Cardiac fibroblast (primary cell): ENCODE measurements around the gene SH3RF1.

ENCODE experiments used
- DNase-seq, 2 donors: peaks; one replicate each; pipeline versions ENCODE4 v3.0.0 to v3.0.0-alpha.2; 2010; ENCODE audit warnings: low read depth in 2 of 2
- H3K4me3 ChIP-seq, 2 donors: replicated peaks in 1 of 2; 1 replicate in 1 of 2; 2 replicates in 1 of 2; pipeline ENCODE4 v1.5.1; 2011; ENCODE audit warnings: low read depth in 2 of 2, low read length in 2 of 2, mild to moderate bottlenecking in 2 of 2, moderate library complexity in 1 of 2
- TF ChIP-seq, protein P1 (sequence below): IDR thresholded peaks from one replicate; pipeline ENCODE4 v1.5.1; 2011; ENCODE audit warnings: low read depth, mild to moderate bottlenecking, low read length, inconsistent platforms

The SH3RF1 gene

DNA sequence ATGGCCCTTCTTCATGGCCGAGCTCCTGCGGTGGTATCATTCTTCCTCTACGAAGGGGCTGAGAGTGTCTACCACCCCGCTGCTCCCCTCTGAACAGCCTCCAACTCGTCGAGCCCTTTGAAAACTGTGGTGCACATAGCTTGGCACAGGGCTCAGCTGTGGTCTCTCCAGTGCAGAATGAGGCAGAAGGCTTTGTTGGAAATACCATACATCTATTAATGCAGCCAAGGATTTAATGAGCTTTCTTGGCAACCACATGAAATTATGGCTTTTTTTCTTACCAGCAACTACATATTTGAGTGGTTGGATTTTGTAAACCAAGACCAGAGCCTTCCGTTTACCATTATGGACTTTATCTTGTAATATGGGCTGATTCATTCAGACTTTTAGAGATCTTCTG lies 199.0 kb downstream of the SH3RF1 start:
- H3K4me3 ChIP-seq, result no peak overlapping the region
- TF ChIP-seq, protein P1, sequence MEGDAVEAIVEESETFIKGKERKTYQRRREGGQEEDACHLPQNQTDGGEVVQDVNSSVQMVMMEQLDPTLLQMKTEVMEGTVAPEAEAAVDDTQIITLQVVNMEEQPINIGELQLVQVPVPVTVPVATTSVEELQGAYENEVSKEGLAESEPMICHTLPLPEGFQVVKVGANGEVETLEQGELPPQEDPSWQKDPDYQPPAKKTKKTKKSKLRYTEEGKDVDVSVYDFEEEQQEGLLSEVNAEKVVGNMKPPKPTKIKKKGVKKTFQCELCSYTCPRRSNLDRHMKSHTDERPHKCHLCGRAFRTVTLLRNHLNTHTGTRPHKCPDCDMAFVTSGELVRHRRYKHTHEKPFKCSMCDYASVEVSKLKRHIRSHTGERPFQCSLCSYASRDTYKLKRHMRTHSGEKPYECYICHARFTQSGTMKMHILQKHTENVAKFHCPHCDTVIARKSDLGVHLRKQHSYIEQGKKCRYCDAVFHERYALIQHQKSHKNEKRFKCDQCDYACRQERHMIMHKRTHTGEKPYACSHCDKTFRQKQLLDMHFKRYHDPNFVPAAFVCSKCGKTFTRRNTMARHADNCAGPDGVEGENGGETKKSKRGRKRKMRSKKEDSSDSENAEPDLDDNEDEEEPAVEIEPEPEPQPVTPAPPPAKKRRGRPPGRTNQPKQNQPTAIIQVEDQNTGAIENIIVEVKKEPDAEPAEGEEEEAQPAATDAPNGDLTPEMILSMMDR, result no peak
- DNase-seq, result no peak

DNA sequence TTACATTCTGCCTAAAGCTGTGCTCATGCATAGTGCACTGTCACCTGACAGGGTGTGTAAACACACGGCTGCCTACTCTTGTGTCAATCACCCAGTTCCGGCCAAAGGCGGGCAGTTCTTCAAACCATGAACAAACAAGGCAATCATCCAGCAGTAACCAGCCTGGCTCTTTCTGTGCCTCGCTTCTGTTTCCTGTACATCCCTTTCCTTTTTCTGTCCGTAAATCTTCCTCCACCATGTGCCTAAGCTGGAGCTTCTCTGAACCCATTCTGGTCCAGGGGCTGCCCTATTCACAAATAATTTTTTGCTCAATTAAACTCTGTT lies 199.9 kb downstream of the SH3RF1 start:
- H3K4me3 ChIP-seq, result no peak overlapping the region
- peak; percentile 62 to 66 for DNase-seq
- TF ChIP-seq, protein P1, result no peak

DNA sequence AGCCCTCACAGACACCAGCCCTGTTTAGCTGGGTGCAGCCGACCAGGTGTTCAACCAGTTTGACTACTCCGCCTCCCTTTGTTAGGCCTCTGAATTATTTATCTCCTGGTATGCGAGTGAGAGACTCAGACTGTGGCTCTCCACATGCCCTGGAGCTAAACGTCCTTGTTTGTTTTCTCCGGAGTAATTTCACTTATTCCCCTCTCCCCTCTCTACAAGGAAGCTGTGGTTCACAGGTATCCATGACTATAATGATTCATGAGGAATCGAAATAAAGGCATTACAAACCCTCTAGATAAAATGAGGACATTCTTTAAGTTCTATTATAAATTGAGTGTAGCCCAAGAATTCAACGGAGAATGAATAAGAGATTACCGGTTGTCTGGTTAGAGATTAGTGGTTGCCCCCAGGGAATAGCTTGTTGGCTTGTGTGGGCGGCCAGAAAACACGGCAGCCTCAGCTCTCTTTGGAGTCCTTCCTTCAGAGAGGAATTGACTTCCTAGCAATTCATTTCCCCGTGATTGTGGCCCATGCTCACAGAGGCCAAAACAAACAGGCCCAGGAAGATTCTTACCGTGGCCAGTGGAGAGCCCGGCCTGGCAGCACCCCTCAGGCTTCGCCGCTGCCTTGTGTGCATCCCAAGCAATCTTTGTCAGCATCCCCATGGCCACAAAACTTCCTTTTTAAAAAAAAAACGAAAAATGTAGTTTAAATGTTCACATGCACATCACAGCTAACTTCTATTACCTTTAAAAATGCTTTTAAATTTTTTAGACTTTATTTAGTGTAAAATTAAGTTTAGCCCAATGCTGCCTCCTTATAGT lies 200.5 kb downstream of the SH3RF1 start:
- TF ChIP-seq, protein P1, result no peak
- DNase-seq, result peak; percentile 96 to 97
- no peak overlapping the region for H3K4me3 ChIP-seq

DNA sequence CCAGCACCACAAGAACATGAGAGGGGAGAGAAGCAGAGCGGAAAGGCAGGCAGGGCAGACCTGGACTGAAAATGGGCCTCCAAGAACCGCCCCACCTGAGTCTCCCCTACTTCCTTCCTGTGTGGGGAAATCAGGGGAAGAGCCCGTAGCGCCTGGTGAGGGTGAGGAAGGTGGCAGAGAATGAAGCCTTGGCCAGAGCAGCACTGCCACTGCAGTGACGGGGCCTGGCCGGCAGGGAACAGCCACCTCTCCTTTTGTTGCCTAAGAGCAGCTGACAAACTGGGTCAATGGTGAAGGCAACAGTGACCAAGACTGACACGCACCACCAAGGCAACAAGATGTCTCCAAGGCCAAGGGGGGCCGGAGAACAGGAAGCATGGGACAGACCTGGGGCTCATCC lies 202.3 kb downstream of the SH3RF1 start:
- TF ChIP-seq, protein P1, result no peak
- H3K4me3 ChIP-seq, result no peak overlapping the region
- no peak for DNase-seq

DNA sequence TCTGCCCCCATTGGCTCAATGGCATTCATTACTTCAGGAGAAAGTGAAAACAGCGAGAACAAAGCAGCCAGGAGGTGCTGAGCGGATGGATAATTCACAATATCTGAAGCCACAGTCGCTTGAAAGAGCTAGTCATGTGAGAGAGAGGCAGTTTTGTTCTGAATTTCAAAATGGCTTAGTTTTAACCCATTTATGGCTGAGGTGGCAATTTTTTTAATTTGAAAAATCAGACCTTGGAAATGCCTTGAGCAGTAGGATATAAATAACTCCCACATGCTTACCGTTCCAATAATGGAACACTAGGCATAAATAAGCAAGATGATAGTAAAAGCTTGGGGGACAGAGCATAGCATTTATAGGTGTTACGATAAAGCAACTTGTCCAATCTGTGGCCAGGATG lies 203.8 kb downstream of the SH3RF1 start:
- DNase-seq, result no peak
- TF ChIP-seq, protein P1, result no peak
- H3K4me3 ChIP-seq, result no peak overlapping the region

DNA sequence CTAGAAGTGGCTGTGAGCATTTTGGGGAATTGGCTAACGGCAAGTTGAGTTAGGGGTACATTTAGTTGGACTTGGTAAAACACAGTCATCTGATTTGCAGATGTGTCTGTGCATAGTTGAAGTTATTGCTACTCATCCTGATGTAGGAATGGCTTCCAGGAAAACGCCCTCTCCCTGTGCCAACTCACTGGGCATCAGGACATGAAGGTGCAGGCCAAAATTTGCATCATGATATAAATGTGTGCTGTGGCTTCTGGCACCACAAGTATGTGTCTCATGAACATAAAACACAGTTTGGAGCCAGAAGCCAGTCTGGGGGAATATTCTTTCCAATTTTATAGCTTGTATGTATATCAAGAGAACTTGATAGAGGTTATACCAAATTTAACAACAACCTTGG lies 206.5 kb downstream of the SH3RF1 start:
- TF ChIP-seq, protein P1, result no peak
- no peak for DNase-seq
- H3K4me3 ChIP-seq, result no peak overlapping the region

DNA sequence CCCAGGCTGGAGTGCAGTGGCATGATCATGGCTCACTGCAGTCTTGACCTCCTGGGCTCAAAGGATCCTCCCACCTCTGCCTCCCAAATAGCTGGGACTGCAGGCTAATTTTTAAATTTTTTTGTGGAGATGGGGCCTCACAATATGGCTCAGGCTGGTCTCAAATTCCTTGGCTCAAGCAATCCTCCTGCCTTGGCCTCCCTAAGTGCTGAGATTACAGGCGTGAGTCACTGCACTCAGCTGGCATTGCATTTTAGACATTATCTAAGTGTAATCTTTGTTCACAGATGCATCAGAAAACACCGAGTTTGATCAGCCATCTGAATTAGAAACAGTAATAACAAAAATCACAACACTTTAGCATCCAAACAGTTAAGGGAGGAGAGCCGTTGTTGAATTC lies 207.3 kb downstream of the SH3RF1 start:
- TF ChIP-seq, protein P1, result no peak
- DNase-seq, result no peak
- no peak overlapping the region for H3K4me3 ChIP-seq
